Coronary artery (tissue), 2 donors: Measurements from ENCODE around the gene SIGLEC6.

ENCODE experiments used
- DNase-seq: peaks from one replicate; pipeline ENCODE4 v3.0.0-alpha.2; 2017; ENCODE audit warnings: low spot score
- H3K27ac ChIP-seq, 2 donors: fragments of 200-600 bp; sonication (generic); one replicate each; pipeline ENCODE4 v1.5.1; 2016 to 2019
- H3K4me3 ChIP-seq: fragments of 200-600 bp; sonication (generic); 2 replicates; pipeline ENCODE4 v1.5.1; 2016; ENCODE audit warnings: mild to moderate bottlenecking, moderate library complexity
- CTCF ChIP-seq: fragments of 200-600 bp; sonication (generic); IDR thresholded peaks from one replicate; pipeline ENCODE4 v1.5.1; 2019; ENCODE audit warnings: antibody characterized with exemption

Gene SIGLEC6

GRCh38 chr19:51560339-51560738 lies 28.9 kb upstream of the SIGLEC6 start:
- DNase-seq: no peak
- Histone ChIP-seq H3K4me3 (no peak overlapping the region), H3K27ac (no peak overlapping the region)
- TF ChIP-seq CTCF: no peak

DNA sequence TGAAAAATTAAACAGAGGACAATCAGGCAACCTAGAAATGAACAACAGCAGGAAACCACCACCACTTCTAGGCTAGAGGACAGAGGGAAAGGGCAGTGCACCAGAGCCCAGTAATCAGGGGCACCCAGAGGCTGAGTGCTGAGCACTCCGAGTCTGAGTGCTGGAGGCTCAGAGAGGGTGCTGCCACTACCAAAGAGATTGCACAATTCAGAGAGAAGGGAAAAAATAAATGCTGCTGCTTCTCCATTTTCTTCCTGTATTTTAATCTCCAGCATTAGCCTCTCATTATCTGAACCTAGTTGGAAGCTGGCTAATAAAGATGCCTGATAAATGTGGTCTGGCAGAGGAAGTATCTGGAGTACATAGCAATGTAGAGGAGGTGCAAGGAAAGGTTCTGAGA lies 27.8 kb upstream of the SIGLEC6 start:
- DNase-seq: no peak
- H3K4me3 ChIP-seq: no peak overlapping the region
- H3K27ac ChIP-seq: no peak overlapping the region
- no peak for TF ChIP-seq CTCF

DNA sequence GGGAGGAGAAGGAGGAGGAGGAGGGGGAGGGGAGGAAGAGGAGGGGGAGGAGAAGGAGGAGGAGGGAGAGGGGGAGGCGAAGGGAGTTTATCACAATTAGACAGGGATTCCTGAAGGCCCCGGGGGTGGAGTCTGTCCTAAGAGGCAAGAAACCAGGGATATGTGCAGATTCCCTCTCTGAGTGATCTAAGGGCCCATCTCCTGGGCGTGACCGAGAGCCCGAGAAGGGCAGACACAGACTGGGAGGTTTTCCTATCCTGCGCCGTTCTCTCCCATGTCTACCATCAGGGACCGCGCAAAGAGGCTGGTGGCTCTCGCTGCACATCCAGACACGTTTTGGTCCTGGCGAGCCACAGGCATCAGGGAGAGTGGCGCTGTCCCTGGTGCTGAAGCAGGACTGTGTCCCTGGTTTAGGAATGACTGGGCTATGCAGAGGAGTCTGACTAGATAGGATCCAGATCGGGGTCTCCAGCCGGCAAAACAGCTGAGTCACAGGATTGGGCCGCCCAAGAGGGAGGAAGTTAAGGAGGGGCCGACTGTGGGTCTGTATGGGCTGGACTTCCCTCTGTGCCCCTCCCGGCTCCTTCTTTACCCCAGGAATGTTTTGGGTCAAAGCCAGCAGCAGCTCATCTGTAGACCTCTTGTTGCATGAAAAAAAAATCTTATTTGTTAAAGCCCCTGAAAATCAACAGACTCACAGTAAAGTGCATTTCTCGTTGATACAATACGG lies 21.7 kb upstream of the SIGLEC6 start:
- Histone ChIP-seq H3K27ac (no peak overlapping the region), H3K4me3 (no peak overlapping the region)
- TF ChIP-seq CTCF: no peak
- DNase-seq: no peak

- DNase-seq: no peak
- no peak overlapping the region for H3K4me3 ChIP-seq
- TF ChIP-seq CTCF: no peak
- no peak overlapping the region for H3K27ac ChIP-seq
Measured at GRCh38 chr19:51552608-51552995, 21.1 kb upstream of the SIGLEC6 start.

DNA sequence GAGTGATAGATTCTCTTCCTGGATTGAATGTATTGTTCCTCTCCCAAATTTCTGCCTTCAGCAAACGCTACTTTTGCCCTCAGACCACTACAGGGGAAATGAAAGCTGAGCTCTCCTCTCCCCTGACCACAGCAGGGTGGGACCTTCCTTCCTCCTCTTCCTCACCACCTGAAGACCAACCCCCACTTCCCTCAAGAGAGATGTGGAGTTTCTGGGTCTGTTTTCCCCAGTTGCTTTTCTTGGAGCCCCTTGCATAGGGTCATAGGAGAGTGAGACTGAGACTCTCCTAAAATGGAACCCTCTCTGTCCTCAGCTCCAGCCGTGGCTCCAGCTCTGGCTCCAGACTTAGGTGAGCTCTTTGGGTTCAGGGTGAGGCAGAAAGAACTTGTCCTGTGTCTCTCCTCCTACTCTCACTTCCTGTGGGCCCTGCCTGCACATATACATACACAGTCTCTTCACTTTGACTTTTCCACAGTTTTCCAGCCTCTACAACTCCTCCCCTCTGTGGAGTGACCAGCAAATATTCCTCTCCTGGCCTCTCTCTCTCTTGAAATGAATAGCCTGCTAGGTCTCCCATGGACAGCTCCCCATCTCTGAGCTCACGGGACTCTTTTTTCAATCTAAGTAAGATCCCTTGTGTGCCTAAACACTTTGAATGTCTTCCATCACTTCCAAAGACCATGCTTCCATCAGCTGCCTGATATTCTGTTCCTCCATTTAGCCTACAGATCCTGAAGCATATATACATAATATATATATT lies 20.4 kb upstream of the SIGLEC6 start:
- no peak overlapping the region for H3K27ac ChIP-seq
- TF ChIP-seq CTCF: no peak
- no peak overlapping the region for H3K4me3 ChIP-seq
- no peak for DNase-seq

GRCh38 chr19:51550848-51551672 lies 19.6 kb upstream of the SIGLEC6 start:
- no peak for TF ChIP-seq CTCF
- H3K4me3 ChIP-seq: no peak overlapping the region
- DNase-seq: no peak
- H3K27ac ChIP-seq: no peak overlapping the region
